ENCODE data around the gene DEXI. TPM values are rescaled to one million over a fixed set of nuclear protein-coding genes. Genes with fewer than 3 reads are reported as not detected.

Gene DEXI
- total RNA-seq, 1 donor from 2014 or later, result 36.3 TPM

- Histone ChIP-seq H3K36me3 (peaks cover 46% of the 10 kb centered on the region), H3K27ac (no peak overlapping the region)
- no peak for TF ChIP-seq CTCF (IDR thresholded peaks at IDR 0.05)
Observed at GRCh38 chr16:10972819-10973464, 30.7 kb upstream of the DEXI start.

GRCh38 chr16:10972108-10972818 lies 30.0 kb upstream of the DEXI start:
- DNase-seq, result no peak
- no peak for ATAC-seq
- TF ChIP-seq CTCF (IDR thresholded peaks at IDR 0.05), result no peak
- H3K27me3 ChIP-seq, result no peaks in the 10 kb centered on the region
- H3K4me3 ChIP-seq, result no peak overlapping the region
- intact Hi-C loops (cut with DNase I), result loop anchor here (5.0 kb wide), 1 partner anchor 280 kb away; no protein-coding TSS in a partner anchor
- H3K27ac ChIP-seq, result no peak overlapping the region
- peaks cover 44% of the 10 kb centered on the region for H3K36me3 ChIP-seq
- H3K9me3 ChIP-seq, result no peaks in the 10 kb centered on the region
- H3K4me1 ChIP-seq, result peaks cover 8% of the 10 kb centered on the region

More at GRCh38 chr16:10972819-10973464, 30.7 kb upstream of the DEXI start:
- DNase-seq (no peak), ATAC-seq (no peak)
- no peaks in the 10 kb centered on the region for H3K27me3 ChIP-seq
- intact Hi-C loops (cut with DNase I), result loop anchor here (5.0 kb wide), 1 partner anchor 279 kb away; no protein-coding TSS in a partner anchor
- peaks cover 8% of the 10 kb centered on the region for H3K4me1 ChIP-seq
- H3K9me3 ChIP-seq, result no peaks in the 10 kb centered on the region
- no peak overlapping the region for H3K4me3 ChIP-seq

GRCh38 chr16:10971560-10971961 lies 29.3 kb upstream of the DEXI start:
- no peak overlapping the region for H3K4me3 ChIP-seq
- H3K36me3 ChIP-seq, result peaks cover 44% of the 10 kb centered on the region
- no peaks in the 10 kb centered on the region for H3K9me3 ChIP-seq
- TF ChIP-seq CTCF (IDR thresholded peaks at IDR 0.05), result peak; percentile 73
- H3K4me1 ChIP-seq, result peaks cover 8% of the 10 kb centered on the region
- intact Hi-C loops (cut with DNase I), result loop anchor here (5.0 kb wide), 1 partner anchor 281 kb away; no protein-coding TSS in a partner anchor
- H3K27me3 ChIP-seq, result no peaks in the 10 kb centered on the region
- H3K27ac ChIP-seq, result no peak overlapping the region
- DNase-seq (no peak), ATAC-seq (peak; percentile 84)

- peaks cover 36% of the 10 kb centered on the region for H3K36me3 ChIP-seq
- DNase-seq, result no peak
- H3K4me1 ChIP-seq, result peaks cover 8% of the 10 kb centered on the region
- no peaks in the 10 kb centered on the region for H3K9me3 ChIP-seq
- ATAC-seq, result no peak
- intact Hi-C loops (cut with DNase I), result loop anchor here (5.0 kb wide), 1 partner anchor 282 kb away; no protein-coding TSS in a partner anchor
- TF ChIP-seq CTCF (IDR thresholded peaks at IDR 0.05), result no peak
- H3K4me3 ChIP-seq, result no peak overlapping the region
- H3K27me3 ChIP-seq, result no peaks in the 10 kb centered on the region
- H3K27ac ChIP-seq, result no peak overlapping the region
Observed at GRCh38 chr16:10970065-10970464, 27.8 kb upstream of the DEXI start.

GRCh38 chr16:10969615-10970014 lies 27.3 kb upstream of the DEXI start:
- Histone ChIP-seq H3K27me3 (no peaks in the 10 kb centered on the region), H3K9me3 (no peaks in the 10 kb centered on the region), H3K27ac (no peak overlapping the region), H3K4me3 (no peak overlapping the region), H3K36me3 (peaks cover 36% of the 10 kb centered on the region), H3K4me1 (peaks cover 8% of the 10 kb centered on the region)
- intact Hi-C loops (cut with DNase I), result loop anchor here (5.0 to 10.0 kb wide), 2 partner anchors 283 to 385 kb away; no protein-coding TSS in a partner anchor
- ATAC-seq, result peak; percentile 39
- TF ChIP-seq CTCF (IDR thresholded peaks at IDR 0.05), result no peak
- no peak for DNase-seq

Data from upper lobe of right lung (tissue), 1 donor.